H1 (cell line): ENCODE data around the gene RPA3. TPM values are rescaled to one million over a fixed set of nuclear protein-coding genes. Genes with fewer than 3 reads are reported as not detected.

Source experiments
- CTCF ChIA-PET: fragments of 300-600 bp; sonication (Branson Sonifier 250); formaldehyde crosslinking; loops from one replicate; lab custom pipeline; 2021; ENCODE audit not compliant: partially characterized antibody; lab: Charles Lee
- POLR2A ChIA-PET: fragments of 300-600 bp; sonication (Branson Sonifier 250); formaldehyde crosslinking; loops from one replicate; lab custom pipeline; 2021; ENCODE audit warnings: inconsistent platforms; ENCODE audit not compliant: partially characterized antibody; lab: Charles Lee
- DNase-seq, 2 experiments: peaks; one replicate each; pipeline versions ENCODE4 v3.0.0 to v3.0.0-alpha.2; 2010 to 2022; ENCODE audit warnings: low spot score in 2 of 2, low read depth in 1 of 2, mixed read lengths in 1 of 2
- FAIRE-seq: peaks from 2 replicates; lab custom pipeline; 2011; peaks lifted over from hg19 to GRCh38; lab: Jason Lieb, UNC
- H2AFZ ChIP-seq: 2 replicates; pipeline ENCODE4 v1.8.1; 2012; ENCODE audit warnings: low read length, inconsistent platforms
- H2AK5ac ChIP-seq: 2 replicates; pipeline ENCODE4 v1.6.1; 2013; ENCODE audit warnings: low read depth, low read length
- H2BK120ac ChIP-seq: replicated peaks from 2 replicates; pipeline ENCODE3; 2013; ENCODE audit warnings: low read depth, low read length, inconsistent platforms
- H2BK12ac ChIP-seq: 2 replicates; pipeline ENCODE4 v1.6.1; 2013; ENCODE audit warnings: low read depth, low read length
- H2BK15ac ChIP-seq: 2 replicates; pipeline ENCODE4 v1.6.1; 2013; ENCODE audit warnings: low read length
- H2BK20ac ChIP-seq: 2 replicates; pipeline ENCODE4 v1.6.1; 2013; ENCODE audit warnings: low read length
- H2BK5ac ChIP-seq: 2 replicates; pipeline ENCODE4 v1.6.1; 2013; ENCODE audit warnings: low read depth, low read length
- H3K14ac ChIP-seq: 2 replicates; pipeline ENCODE4 v1.6.1; 2013; ENCODE audit warnings: inconsistent platforms; ENCODE audit not compliant: insufficient read length
- H3K18ac ChIP-seq: 2 replicates; pipeline ENCODE4 v1.6.1; 2013; ENCODE audit warnings: low read length; ENCODE audit errors: extremely low read depth
- H3K23ac ChIP-seq: 2 replicates; pipeline ENCODE4 v1.6.1; 2013; ENCODE audit warnings: inconsistent platforms; ENCODE audit not compliant: insufficient read length
- H3K23me2 ChIP-seq: 2 replicates; pipeline ENCODE4 v1.6.1; 2013; ENCODE audit warnings: low read depth, low read length
- H3K27ac ChIP-seq: 2 replicates; pipeline ENCODE4 v1.6.1; 2011; ENCODE audit warnings: low read depth, low read length, inconsistent platforms
- H3K27me3 ChIP-seq, 4 experiments: replicated peaks in 1 of 4; 1 replicate in 1 of 4; 2 replicates in 3 of 4; pipeline versions ENCODE4 v1.6.1 to v1.8.1; 2011 to 2013; ENCODE audit warnings: low read length in 3 of 4, mild to moderate bottlenecking in 3 of 4, inconsistent platforms in 2 of 4, mixed read lengths in 2 of 4, moderate library complexity in 1 of 4; ENCODE audit not compliant: control insufficient read depth in 3 of 4, insufficient read depth in 3 of 4; ENCODE audit errors: extremely low read depth in 1 of 4
- H3K36me3 ChIP-seq, 4 experiments: 2 replicates each; pipeline versions ENCODE4 v1.6.1 to v1.8.1; 2011 to 2013; ENCODE audit warnings: mild to moderate bottlenecking in 4 of 4, low read length in 3 of 4, moderate library complexity in 2 of 4, control low read depth in 1 of 4, inconsistent platforms in 1 of 4; ENCODE audit not compliant: insufficient read depth in 4 of 4, control insufficient read depth in 2 of 4
- H3K4ac ChIP-seq: replicated peaks from 2 replicates; pipeline ENCODE3; 2013; ENCODE audit warnings: low read length, low read depth, mixed read lengths, inconsistent platforms; ENCODE audit not compliant: insufficient read length
- H3K4me1 ChIP-seq, 4 experiments: replicated peaks in 1 of 4; 1 replicate in 1 of 4; 2 replicates in 3 of 4; pipeline versions ENCODE4 v1.6.1 to v1.8.1; 2011 to 2013; ENCODE audit warnings: low read length in 3 of 4, inconsistent platforms in 2 of 4, mixed read lengths in 1 of 4; ENCODE audit not compliant: insufficient read depth in 4 of 4, control insufficient read depth in 3 of 4
- H3K4me2 ChIP-seq, 2 experiments: 2 replicates each; pipeline versions ENCODE4 v1.6.1 to v1.8.1; 2011 to 2013; ENCODE audit warnings: low read depth in 2 of 2, low read length in 2 of 2, control low read depth in 1 of 2, inconsistent platforms in 1 of 2, mild to moderate bottlenecking in 1 of 2; ENCODE audit not compliant: insufficient read depth in 1 of 2
- H3K4me3 ChIP-seq, 4 experiments: fragments of 200-600, 300-600 bp in 1 of 4; sonication (generic), shearing (Covaris generic), sonication (Bioruptor Twin) in 1 of 4; 2 replicates each; pipeline versions ENCODE4 v1.5.1 to v1.8.1; 2011 to 2016; ENCODE audit warnings: low read length in 4 of 4, low read depth in 3 of 4, control low read depth in 2 of 4, inconsistent platforms in 2 of 4, mild to moderate bottlenecking in 2 of 4, mixed read lengths in 1 of 4, moderate library complexity in 1 of 4; ENCODE audit not compliant: insufficient read depth in 2 of 4; ENCODE audit errors: extremely low read depth in 1 of 4
- H3K56ac ChIP-seq: replicated peaks from 2 replicates; pipeline ENCODE3; 2013; ENCODE audit warnings: low read depth, mild to moderate bottlenecking, mixed read lengths, low read length, inconsistent platforms; ENCODE audit not compliant: insufficient read length
- H3K79me1 ChIP-seq: 2 replicates; pipeline ENCODE4 v1.6.1; 2013; ENCODE audit warnings: low read depth, low read length, control low read depth
- H3K79me2 ChIP-seq, 2 experiments: 2 replicates each; pipeline versions ENCODE4 v1.6.1 to v1.8.1; 2012 to 2013; ENCODE audit warnings: low read length in 2 of 2, mild to moderate bottlenecking in 2 of 2, inconsistent platforms in 1 of 2; ENCODE audit not compliant: insufficient read depth in 2 of 2, control insufficient read depth in 1 of 2
- H3K9ac ChIP-seq, 4 experiments: replicated peaks in 1 of 4; 1 replicate in 1 of 4; 2 replicates in 3 of 4; pipeline versions ENCODE4 v1.6.1 to v1.8.1; 2011 to 2013; ENCODE audit warnings: low read depth in 3 of 4, low read length in 3 of 4, control low read depth in 2 of 4, mild to moderate bottlenecking in 2 of 4, moderate library complexity in 2 of 4, inconsistent platforms in 1 of 4; ENCODE audit errors: extremely low read depth in 1 of 4
- H3K9me3 ChIP-seq, 2 experiments: 2 replicates each; pipeline versions ENCODE4 v1.6.1 to v1.8.1; 2012 to 2013; ENCODE audit warnings: mild to moderate bottlenecking in 2 of 2, moderate library complexity in 2 of 2, control low read depth in 1 of 2, inconsistent platforms in 1 of 2, low read depth in 1 of 2, low read length in 1 of 2, mixed read lengths in 1 of 2; ENCODE audit not compliant: insufficient read depth in 2 of 2
- H4K20me1 ChIP-seq, 2 experiments: replicated peaks in 1 of 2; 2 replicates each; pipeline versions ENCODE3 to v1.8.1; 2011 to 2013; ENCODE audit warnings: inconsistent platforms in 2 of 2, low read length in 2 of 2, mild to moderate bottlenecking in 1 of 2; ENCODE audit not compliant: insufficient read depth in 2 of 2, control insufficient read depth in 1 of 2
- H4K5ac ChIP-seq: 2 replicates; pipeline ENCODE4 v1.6.1; 2013; ENCODE audit warnings: low read length, low read depth, mixed read lengths, inconsistent platforms; ENCODE audit not compliant: insufficient read length
- H4K8ac ChIP-seq: 2 replicates; pipeline ENCODE4 v1.8.0; 2013; ENCODE audit warnings: mild to moderate bottlenecking, moderate library complexity, low read length, inconsistent platforms; ENCODE audit not compliant: insufficient read depth; ENCODE audit errors: extremely low read depth
- H4K91ac ChIP-seq: replicated peaks from 2 replicates; pipeline ENCODE3; 2013; ENCODE audit warnings: low read length, mixed read lengths, inconsistent platforms; ENCODE audit not compliant: insufficient read length
- ASH2L ChIP-seq: fragments of 200-600, 300-600 bp; sonication (generic); IDR thresholded peaks from one replicate; pipeline ENCODE4 v1.7.1; 2017; ENCODE audit warnings: low read length
- ATF2 ChIP-seq: IDR thresholded peaks from 2 replicates; pipeline ENCODE4 v1.6.1; 2012; ENCODE audit warnings: low read length, inconsistent platforms
- BCL11A ChIP-seq, 2 experiments: IDR thresholded peaks; one replicate each; pipeline ENCODE4 v1.6.1; 2011; ENCODE audit warnings: low read depth in 2 of 2, low read length in 2 of 2, mild to moderate bottlenecking in 2 of 2
- CBX8 ChIP-seq: fragments of 300-800, 300-1000 bp; sonication (generic); IDR thresholded peaks from 2 replicates; pipeline ENCODE4 v1.7.1; 2016; ENCODE audit warnings: low read depth, low read length, borderline replicate concordance
- GABPA ChIP-seq: IDR thresholded peaks from 2 replicates; pipeline ENCODE4 v1.6.1; 2011; ENCODE audit warnings: mild to moderate bottlenecking, low read length, moderate library complexity, borderline replicate concordance; ENCODE audit not compliant: insufficient read depth
- KDM5A ChIP-seq: fragments of 200-600 bp; IDR thresholded peaks from 2 replicates; pipeline ENCODE4 v1.7.1; 2012; ENCODE audit warnings: mild to moderate bottlenecking, low read length, inconsistent platforms, mixed read lengths
- MAFK ChIP-seq: IDR thresholded peaks from 2 replicates; pipeline ENCODE4 v1.6.1; 2012; ENCODE audit warnings: low read depth, mild to moderate bottlenecking, improper control_type of control experiment, low read length
- RAD21 ChIP-seq, 2 experiments: IDR thresholded peaks in 1 of 2; conservative IDR thresholded peaks in 1 of 2; 2 replicates each; pipeline ENCODE4 v1.6.1; 2011; ENCODE audit warnings: low read depth in 2 of 2, low read length in 2 of 2, improper control_type of control experiment in 1 of 2, inconsistent platforms in 1 of 2, mild to moderate bottlenecking in 1 of 2, moderate library complexity in 1 of 2
- RBBP5 ChIP-seq: IDR thresholded peaks from 2 replicates; pipeline ENCODE4 v1.7.1; 2012; ENCODE audit warnings: low read depth, mild to moderate bottlenecking, inconsistent platforms, low read length, moderate library complexity, borderline replicate concordance
- SP2 ChIP-seq: IDR thresholded peaks from 2 replicates; pipeline ENCODE4 v1.6.1; 2012; ENCODE audit warnings: mild to moderate bottlenecking, low read length, inconsistent platforms
- TBP ChIP-seq: IDR thresholded peaks from 2 replicates; pipeline ENCODE4 v1.6.1; 2011; ENCODE audit warnings: low read depth, low read length, improper control_type of control experiment
- WGBS, 2 experiments: shearing (Covaris generic) in 1 of 2; methylation state at CpG; one replicate each; pipeline versions ENCODE4 v1.1.6 to v1.1.7; 2013 to 2015; ENCODE audit warnings: low lambda C conversion rate in 2 of 2, mixed read lengths in 2 of 2, inconsistent platforms in 1 of 2, low coverage in 1 of 2, missing lambda C conversion rate in 1 of 2; ENCODE audit not compliant: insufficient replicate concordance in 2 of 2, insufficient coverage in 1 of 2, insufficient read length in 1 of 2; ENCODE audit errors: extremely low coverage in 1 of 2, missing lambda C conversion rate in 1 of 2; 5-methylcytosine and 5-hydroxymethylcytosine counted together
- polyA plus RNA-seq, 7 experiments: library from polyadenylated mRNA; depleted of rRNA in 3 of 7; stranded (reverse) in 5 of 7; unstranded in 2 of 7; fragments of >200 nt in 5 of 7; fragments of 200-250 nt in 2 of 7; gene quantifications; 1 replicate in 5 of 7; 2 replicates in 1 of 7; 4 replicates in 1 of 7; pipeline versions ENCODE4 v1.2.1 to v1.2.3, GENCODE V29; 2011 to 2013; ENCODE audit warnings: missing spikeins in 2 of 7, mixed read lengths in 2 of 7
- total RNA-seq: library from RNA; stranded (reverse); fragmentation: NEBNext Ultra II Directional; extraction: Animal tissue kit (Norgen Biotek cat#: 25700); gene quantifications from 2 replicates; pipeline ENCODE4 v1.2.1, GENCODE V29; 2021

The RPA3 gene
- total and polyA plus RNA-seq, 2 of the 8 experiments (the other 6 are each of a cell fraction or from before 2014, with no cell fraction given), result 60.2 to 105 TPM

- no peak overlapping the region for H4K5ac ChIP-seq
- POLR2A ChIA-PET, result interaction anchor here (0.9 kb wide), 1 partner anchor 24 kb away, joined by 3 read pairs; no protein-coding TSS in a partner anchor
Observed at GRCh38 chr7:7713730-7714129, 4.7 kb downstream of the RPA3 start.

More at GRCh38 chr7:7713730-7714129, 4.7 kb downstream of the RPA3 start:
- FAIRE-seq (no peak), DNase-seq (no peak)
- Histone ChIP-seq H3K23me2 (no peaks in the 10 kb centered on the region), H3K14ac (no peak overlapping the region), H3K23ac (no peak overlapping the region), H4K8ac (no peak overlapping the region), H3K9me3 (no peaks in the 10 kb centered on the region; a peak in 1 of 4 replicates), H2AFZ (no peak overlapping the region), H3K27me3 (no peaks in the 10 kb centered on the region), H3K79me1 (no peaks in the 10 kb centered on the region), H3K4me1 (peaks cover 0 to 7% (median 1%) of the 10 kb centered on the region in 4 experiments; a peak in 2 of 7 replicates), H3K9ac (no peak overlapping the region), H3K56ac (no peak overlapping the region), H2AK5ac (no peak overlapping the region), H3K4me2 (no peak overlapping the region), H2BK15ac (no peak overlapping the region), H3K27ac (no peak overlapping the region), H3K79me2 (no peaks in the 10 kb centered on the region), H2BK120ac (no peak overlapping the region), H2BK12ac (no peak overlapping the region), H2BK20ac (no peak overlapping the region), H3K36me3 (no peaks in the 10 kb centered on the region), H3K18ac (no peak overlapping the region), H2BK5ac (no peak overlapping the region), H4K20me1 (no peaks in the 10 kb centered on the region), H4K91ac (no peak overlapping the region), H3K4ac (no peak overlapping the region), H3K4me3 (no peak overlapping the region)
- CTCF ChIA-PET, result interaction anchor here (0.6 kb wide), 1 partner anchor 489 kb away, joined by 3 read pairs; no protein-coding TSS in a partner anchor
- TF ChIP-seq ATF2 (no peak), MAFK (no peak), RAD21 (IDR thresholded peaks at IDR 0.05 in 1 of 2, conservative IDR thresholded peaks at IDR 0.05 in 1 of 2; ENCODE audit: low read depth in 2 of 2, low read length in 2 of 2) (no peak), TBP (no peak), CBX8 (no peak), GABPA (no peak), SP2 (no peak), KDM5A (no peak), RBBP5 (no peak), BCL11A (IDR thresholded peaks at IDR 0.05; ENCODE audit: low read depth in 2 of 2, low read length in 2 of 2) (no peak), ASH2L (no peak)
- WGBS, 2 experiments, result 89% methylated on average over 4 of the region's 4 CpGs; no CpG with 5 or more reads in 1 of the 2 experiments
